ENCODE measurements around the gene RAB23. TPM values are rescaled to one million over a fixed set of nuclear protein-coding genes. Genes with fewer than 3 reads are reported as not detected.

Gene RAB23
- total and polyA plus RNA-seq, 9 of the 15 experiments (the other 6 are each of a cell fraction or from before 2014, with no cell fraction given) = 3.4 to 18.0 (median 9.4) TPM

- TF ChIP-seq ZNF318 (IDR thresholded peaks at IDR 0.05; ENCODE audit: borderline replicate concordance in 1 of 2, low read depth in 1 of 2) (no peak), ZNF324 (CRISPR knock-in tag; IDR thresholded peaks at IDR 0.05) (no peak), NFYB (IDR thresholded peaks at IDR 0.05; ENCODE audit: extremely low read depth, insufficient read length) (no peak), MAX (CRISPR knock-in tag; IDR thresholded peaks at IDR 0.05) (no peak), PHB (CRISPR knock-in tag; IDR thresholded peaks at IDR 0.05) (no peak), RBM39 (optimal IDR thresholded peaks at IDR 0.05; ENCODE audit: low read depth, low read length) (no peak), ZNF41 (CRISPR knock-in tag; conservative IDR thresholded peaks at IDR 0.05) (no peak)
- TF ChIP-seq, protein P1, sequence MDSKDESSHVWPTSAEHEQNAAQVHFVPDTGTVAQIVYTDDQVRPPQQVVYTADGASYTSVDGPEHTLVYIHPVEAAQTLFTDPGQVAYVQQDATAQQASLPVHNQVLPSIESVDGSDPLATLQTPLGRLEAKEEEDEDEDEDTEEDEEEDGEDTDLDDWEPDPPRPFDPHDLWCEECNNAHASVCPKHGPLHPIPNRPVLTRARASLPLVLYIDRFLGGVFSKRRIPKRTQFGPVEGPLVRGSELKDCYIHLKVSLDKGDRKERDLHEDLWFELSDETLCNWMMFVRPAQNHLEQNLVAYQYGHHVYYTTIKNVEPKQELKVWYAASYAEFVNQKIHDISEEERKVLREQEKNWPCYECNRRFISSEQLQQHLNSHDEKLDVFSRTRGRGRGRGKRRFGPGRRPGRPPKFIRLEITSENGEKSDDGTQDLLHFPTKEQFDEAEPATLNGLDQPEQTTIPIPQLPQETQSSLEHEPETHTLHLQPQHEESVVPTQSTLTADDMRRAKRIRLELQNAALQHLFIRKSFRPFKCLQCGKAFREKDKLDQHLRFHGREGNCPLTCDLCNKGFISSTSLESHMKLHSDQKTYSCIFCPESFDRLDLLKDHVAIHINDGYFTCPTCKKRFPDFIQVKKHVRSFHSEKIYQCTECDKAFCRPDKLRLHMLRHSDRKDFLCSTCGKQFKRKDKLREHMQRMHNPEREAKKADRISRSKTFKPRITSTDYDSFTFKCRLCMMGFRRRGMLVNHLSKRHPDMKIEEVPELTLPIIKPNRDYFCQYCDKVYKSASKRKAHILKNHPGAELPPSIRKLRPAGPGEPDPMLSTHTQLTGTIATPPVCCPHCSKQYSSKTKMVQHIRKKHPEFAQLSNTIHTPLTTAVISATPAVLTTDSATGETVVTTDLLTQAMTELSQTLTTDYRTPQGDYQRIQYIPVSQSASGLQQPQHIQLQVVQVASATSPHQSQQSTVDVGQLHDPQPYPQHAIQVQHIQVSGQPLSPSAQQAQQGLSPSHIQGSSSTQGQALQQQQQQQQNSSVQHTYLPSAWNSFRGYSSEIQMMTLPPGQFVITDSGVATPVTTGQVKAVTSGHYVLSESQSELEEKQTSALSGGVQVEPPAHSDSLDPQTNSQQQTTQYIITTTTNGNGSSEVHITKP (IDR thresholded peaks at IDR 0.05; ENCODE audit: partially characterized antibody) = no peak
These were observed 39.8 kb upstream of the RAB23 start (continued) for GRCh38 chr6:57261926-57262325.

Measured in K562 (cell line).